Left renal cortex interstitium (tissue), 4 donors: ENCODE data around the gene SESN1. TPM values are rescaled to one million over a fixed set of nuclear protein-coding genes. Genes with fewer than 3 reads are reported as not detected.

Source experiments
- DNase-seq, 4 donors: peaks; one replicate each; pipeline ENCODE4 v3.0.0-alpha.2; 2013; ENCODE audit warnings: low read depth in 4 of 4, low spot score in 2 of 4, missing footprints in 1 of 4
- polyA plus RNA-seq, 4 donors: library from polyadenylated mRNA; unstranded; fragments of 120-200 nt; gene quantifications; one replicate each; pipeline ENCODE4 v1.2.1, GENCODE V29; 2013; ENCODE audit not compliant: insufficient read length in 4 of 4

Gene SESN1
- polyA plus RNA-seq, 4 donors: 22.8 to 29.0 (median 25.3) TPM

DNA sequence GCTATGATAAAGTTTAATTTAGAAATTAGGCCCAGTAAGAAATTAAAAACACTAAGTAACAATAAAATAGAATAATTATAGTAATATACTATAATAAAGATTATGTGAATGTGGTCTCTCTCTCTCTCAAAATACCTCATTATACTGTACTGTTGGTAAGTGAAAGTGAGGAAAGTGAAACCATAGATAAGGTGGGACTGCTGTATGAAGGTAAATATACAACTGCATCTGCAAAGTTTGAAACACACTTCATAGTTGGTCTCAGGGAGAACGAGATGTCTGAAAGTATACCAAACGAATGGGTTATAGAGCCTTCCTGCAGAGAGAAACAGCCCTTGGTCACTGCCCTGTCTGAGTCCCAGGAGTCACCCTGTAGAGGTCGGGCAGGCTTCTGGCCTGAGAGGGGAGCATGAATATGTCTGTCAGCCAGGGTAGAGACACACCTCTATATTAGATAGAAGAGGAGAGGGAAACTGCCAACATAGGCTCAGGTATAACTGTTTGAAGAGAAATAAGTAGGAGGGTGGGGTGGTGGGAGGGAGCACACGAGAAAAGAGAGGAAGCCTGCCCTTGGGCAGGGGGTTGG, 31.8 kb downstream of the SESN1 start:
- no peak for DNase-seq

GRCh38 chr6:109062216-109062615, 32.4 kb downstream of the SESN1 start:
- no peak for DNase-seq

- no peak for DNase-seq
These were observed 34.1 kb downstream of the SESN1 start for GRCh38 chr6:109060571-109060970.

- DNase-seq: no peak
These were observed 35.0 kb downstream of the SESN1 start for GRCh38 chr6:109059571-109060021.

GRCh38 chr6:109059153-109059552, 35.5 kb downstream of the SESN1 start:
- no peak for DNase-seq

GRCh38 chr6:109058620-109059019, 36.0 kb downstream of the SESN1 start:
- no peak for DNase-seq

GRCh38 chr6:109056661-109057060, 38.0 kb downstream of the SESN1 start:
- DNase-seq: no peak

GRCh38 chr6:109055771-109056235, 38.8 kb downstream of the SESN1 start:
- no peak for DNase-seq

- peak in 3 of 4 donors; percentile 37 to 57 (median 39) for DNase-seq
These were observed 41.3 kb downstream of the SESN1 start for GRCh38 chr6:109053336-109053735.

- no peak for DNase-seq
These were observed 41.8 kb downstream of the SESN1 start for GRCh38 chr6:109052852-109053251.

DNA sequence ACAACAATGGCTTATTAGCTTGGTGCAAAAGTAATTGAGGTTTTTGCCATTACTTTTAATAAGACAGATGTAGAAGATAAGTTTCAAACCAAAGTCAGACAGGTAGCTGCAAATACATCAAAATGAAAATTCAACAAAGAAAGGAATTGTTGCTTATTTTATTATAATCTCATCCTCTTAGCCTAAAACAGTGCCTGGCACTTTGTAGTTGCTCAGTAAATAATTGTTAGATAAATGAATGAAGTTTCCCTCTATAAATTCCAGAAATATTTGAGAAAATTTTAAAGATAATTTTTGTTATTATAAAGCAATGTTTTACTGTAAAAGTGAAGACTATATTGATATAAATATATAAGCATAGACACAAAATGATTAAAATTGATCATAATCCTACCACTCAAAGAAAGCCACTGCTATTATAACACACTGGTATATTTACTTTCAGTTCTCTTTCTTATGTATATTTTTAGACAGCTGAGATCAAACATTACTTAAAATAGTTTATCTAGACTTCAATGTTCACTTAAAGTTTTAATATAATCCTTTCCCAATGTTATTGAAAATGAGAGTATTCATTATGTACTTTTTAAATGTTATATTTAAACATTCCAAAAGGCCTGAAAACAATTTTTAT, 42.5 kb downstream of the SESN1 start:
- no peak for DNase-seq

DNA sequence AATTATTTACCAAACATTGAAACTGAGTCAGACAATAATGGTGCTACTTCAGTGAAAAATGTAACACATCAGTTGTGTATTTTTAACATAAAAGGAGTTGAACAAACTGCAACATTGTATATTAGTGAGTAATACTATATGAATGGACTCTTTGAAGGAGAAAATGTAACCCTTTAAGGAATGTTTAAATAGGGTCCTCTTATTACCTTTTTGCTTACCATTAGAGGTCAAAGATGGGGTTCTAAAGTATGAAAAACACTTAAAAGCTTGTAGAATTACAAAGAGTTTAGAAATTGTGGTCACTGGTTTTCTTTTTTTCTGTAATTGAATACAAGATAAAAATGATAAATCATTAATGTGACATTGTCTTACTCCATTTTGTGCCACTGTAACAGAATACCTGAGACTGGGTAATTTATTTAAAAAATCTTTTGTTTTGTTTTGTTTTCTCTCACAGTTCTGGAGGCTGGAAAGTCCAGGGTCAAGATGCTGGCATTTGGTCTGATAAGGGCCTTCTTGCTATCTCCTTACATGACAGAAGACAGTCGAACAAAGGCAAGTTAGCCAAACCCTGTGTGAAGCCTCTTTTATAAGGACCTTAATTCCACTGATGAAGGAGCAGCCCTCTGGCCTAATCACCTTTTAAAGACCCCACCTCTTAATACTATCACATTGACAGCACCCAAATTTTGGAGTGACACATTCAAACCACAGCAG, 43.2 kb downstream of the SESN1 start:
- no peak for DNase-seq

GRCh38 chr6:109050447-109051102, 44.1 kb downstream of the SESN1 start:
- no peak for DNase-seq

- no peak for DNase-seq
These were observed 44.6 kb downstream of the SESN1 start for GRCh38 chr6:109050012-109050411.

- DNase-seq: no peak
These were observed 45.8 kb downstream of the SESN1 start for GRCh38 chr6:109048670-109049415.

- no peak for DNase-seq
These were observed 46.5 kb downstream of the SESN1 start for GRCh38 chr6:109048176-109048575.

DNA sequence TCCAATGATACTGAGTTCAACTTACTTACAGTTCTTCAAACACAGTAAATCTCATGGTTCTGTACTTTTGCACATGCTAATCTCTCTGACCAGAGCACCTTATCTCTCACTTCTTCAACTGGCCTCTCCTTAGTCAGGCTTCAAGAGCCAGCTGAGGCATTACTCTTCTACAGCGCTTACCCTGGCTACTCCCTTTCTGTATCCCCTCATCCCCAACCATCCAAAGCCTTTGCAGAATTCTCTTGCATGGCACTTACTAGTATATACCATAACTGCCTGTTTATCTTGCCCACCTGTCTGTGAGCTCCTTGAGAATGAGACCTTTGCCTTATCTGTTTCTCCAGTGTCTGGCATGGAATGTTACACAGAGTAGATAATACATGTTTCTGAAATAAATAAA, 49.2 kb downstream of the SESN1 start:
- DNase-seq: no peak

- no peak for DNase-seq
These were observed 54.9 kb downstream of the SESN1 start for GRCh38 chr6:109039795-109040194.

DNA sequence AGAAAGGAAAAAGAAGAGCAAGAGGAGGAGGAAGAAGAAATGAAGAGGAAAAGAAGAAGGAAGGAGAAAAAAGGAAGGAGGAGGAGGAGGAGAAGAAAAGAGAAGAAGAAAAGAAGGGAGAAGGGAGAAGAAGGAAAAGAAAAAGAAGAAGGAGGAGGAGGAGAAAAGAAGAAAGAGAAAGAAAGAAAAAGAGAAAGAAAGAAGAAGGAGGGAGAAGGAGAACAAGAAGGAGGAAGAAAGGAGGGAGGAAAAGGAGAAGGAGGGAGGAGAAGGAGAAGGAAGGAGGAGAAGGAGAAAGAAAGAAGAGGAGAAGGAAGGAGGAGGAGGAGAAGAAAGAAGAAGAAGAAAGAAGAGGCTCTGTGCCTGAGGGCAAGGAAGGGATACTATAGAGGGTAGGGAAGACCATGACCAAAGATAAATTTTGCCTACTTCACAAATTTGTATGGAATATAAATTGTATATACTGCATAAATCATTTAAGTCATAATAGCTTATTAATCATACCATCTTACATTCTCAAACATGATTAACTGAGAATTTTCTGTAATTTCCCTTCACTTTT, 55.7 kb downstream of the SESN1 start:
- DNase-seq: no peak

DNA sequence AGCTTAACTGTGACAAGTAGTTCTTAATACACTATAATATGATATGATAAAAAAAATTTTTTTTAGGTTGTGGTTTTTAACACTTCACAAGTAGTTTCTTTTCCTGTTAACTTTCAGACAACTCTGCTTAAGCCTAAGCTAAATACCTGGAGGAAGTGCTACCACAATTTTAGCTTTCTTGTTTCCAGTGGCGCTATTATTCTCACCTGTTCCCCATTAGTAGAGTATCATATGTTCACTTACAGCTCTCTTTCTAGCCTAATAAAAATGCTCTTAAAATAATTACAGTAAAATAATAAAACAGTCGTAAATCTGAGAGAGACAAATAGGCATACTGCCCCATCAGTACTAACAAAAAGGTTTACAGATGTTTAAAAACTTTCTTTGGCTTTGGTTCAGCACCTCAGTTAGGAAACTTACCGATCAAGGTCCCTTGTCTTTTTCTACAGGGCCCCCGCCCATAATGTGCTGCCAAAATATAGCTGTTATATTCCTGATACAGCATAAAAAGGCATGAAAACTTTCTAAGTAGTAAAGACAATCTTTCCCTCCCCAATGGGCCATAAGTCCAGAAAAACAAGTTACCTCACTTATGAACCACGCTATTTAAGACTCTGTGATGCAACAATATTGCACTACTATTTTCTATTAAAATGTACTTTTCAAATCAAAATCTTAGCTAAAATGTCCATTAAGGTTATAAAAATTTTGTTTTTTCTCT, 57.9 kb downstream of the SESN1 start:
- no peak for DNase-seq
